Hematopoietic multipotent progenitor cell (in vitro differentiated cells): ENCODE measurements around the gene REC114. TPM values are rescaled to one million over a fixed set of nuclear protein-coding genes. Genes with fewer than 3 reads are reported as not detected.

ENCODE experiments used
- DNase-seq, 3 donors: peaks; one replicate each; pipeline ENCODE4 v3.0.0-alpha.2; 2011 to 2015; ENCODE audit warnings: low read depth in 2 of 3, low spot score in 2 of 3
- total RNA-seq: library from RNA; depleted of rRNA; stranded (reverse); fragments of >200 nt; gene quantifications from one replicate; pipeline ENCODE4 v1.2.3, GENCODE V29; 2012

Gene REC114
- total RNA-seq, 1 donor: not detected

DNA sequence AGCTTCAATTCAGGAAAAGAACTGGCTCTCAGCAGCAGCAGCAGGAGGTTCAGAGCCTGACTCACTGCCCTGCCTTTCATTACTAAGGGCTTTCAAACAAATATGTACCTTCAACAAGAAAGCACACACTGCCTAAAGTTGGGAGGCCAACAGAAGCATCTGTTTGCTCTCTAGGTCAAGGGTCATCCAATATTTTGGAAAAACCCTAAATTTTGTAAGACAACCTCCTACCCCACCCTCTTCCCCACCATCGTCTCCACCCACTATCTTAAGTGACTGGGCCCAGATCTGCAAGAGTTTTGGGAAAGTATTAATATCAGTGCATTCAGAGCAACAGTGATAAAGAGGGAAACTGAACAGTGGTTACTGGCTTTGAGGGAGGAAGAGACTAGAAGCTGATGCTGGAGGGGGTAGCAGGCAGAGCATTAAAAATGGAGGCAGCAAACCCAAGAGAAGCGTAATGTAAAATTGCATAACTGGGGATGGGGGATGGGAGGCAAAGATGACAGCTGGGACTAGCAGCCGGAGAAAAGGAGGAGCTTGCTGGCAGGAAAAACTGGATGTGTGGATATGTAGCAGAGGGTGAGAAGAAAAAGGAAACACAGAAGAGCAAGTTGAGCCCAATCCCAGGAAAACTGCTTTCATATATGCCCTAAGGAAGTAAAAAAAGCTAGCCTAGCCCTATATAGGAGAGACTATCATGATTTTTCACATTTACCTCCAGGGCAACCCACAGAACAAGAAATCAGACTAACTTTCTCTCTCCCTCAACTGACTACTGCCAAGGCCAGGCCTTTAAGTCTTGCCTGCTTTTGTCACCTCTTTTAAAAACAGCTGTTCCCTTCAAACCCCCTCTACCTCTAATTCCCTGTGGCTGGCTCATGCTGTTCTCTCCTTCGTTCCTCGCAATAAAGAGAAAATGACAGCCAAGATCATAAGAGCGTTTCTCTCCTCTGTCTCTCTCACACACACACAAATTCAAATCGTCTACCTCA is 158.8 kb downstream of the REC114 start:
- DNase-seq: no peak

- peak in 1 of 3 donors; percentile 22 for DNase-seq
These were observed 159.5 kb downstream of the REC114 start for GRCh38 chr15:73602446-73602843.

DNA sequence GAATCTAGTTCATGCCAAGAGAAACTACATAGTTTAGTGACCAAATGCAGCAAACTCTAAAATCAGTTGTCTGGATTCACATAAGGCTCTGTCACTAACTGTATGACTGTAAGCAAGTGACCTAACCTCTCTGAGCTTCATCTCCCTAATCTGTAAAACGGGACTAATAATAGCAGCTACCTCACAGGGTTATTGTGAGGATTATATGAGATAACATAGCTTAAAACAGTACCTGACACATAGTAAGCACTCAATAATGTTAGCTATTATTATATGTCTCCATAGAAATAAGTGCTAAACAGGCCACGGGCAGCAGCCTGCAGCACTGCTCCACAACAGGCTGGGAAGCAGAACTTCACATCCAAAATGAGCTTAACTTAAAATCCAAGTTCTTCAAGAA is 160.0 kb downstream of the REC114 start:
- no peak for DNase-seq

GRCh38 chr15:73604477-73604876 is 161.5 kb downstream of the REC114 start:
- DNase-seq: no peak

- DNase-seq: no peak
These were observed 162.9 kb downstream of the REC114 start for GRCh38 chr15:73605759-73606436.

GRCh38 chr15:73607405-73607804 is 164.4 kb downstream of the REC114 start:
- DNase-seq: no peak

DNA sequence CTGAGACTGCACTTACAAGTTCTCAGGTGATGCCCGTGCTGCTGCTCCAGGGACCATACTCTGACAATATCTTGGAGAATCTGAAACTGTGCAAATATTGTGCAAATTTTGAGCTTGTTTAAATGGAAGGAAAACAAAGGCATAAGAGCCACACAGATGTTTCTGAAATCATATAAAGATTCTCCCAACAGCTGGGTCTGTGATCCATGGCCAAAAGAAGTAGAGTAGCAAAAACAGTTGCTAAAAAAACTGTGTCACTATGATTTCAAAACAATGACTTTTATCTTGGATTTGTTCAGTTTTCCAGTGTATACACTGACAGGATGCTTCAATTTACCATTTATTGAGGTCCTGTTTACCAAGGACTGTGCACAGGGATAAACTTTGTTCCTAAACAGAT is 164.9 kb downstream of the REC114 start:
- DNase-seq: no peak

DNA sequence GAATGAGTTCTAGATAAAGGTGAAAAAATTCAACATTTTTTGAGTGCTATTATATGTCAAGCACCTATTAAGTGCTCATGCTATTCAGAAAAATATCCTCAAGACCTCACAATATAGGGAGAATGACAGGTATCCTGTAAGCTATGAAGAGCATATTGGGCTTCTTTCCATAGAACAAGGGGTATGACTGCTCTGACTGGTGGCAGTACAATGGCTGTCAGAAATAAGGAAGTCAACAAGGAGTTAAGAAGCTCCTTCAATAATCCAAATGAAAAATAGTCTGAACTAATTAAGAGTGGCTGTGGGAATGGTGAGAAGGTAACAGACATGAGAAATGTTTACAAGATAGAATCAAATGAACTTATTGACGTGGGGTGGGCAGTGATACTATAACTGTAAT is 165.5 kb downstream of the REC114 start:
- no peak for DNase-seq

DNA sequence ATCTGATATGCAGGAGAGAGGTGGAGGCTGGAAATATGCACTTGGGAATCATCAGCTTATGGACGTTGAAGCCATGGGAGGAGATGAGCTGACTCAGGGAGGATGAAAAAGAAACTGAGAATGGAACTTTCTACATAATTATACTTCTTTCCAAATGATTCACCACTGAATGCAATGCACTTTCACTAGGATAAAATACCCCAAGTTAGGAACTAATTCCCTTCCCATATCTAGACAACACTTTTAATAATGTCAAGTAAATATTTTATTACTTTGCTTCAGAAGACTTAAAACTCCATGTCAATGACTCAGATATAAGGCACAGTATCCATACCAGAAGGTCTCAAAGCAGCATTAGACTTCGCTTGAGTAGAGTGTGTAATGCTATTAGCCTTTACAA is 166.0 kb downstream of the REC114 start:
- DNase-seq: no peak

Other genes with a start within 250 kb of the REC114 start
- gene HCN4, start 74.2 kb upstream of the REC114 start, total RNA-seq: under 0.01 TPM
- gene NPTN, start 190.2 kb downstream of the REC114 start, total RNA-seq: 24.5 TPM
- gene CD276, start 241.2 kb downstream of the REC114 start, total RNA-seq: 1.3 TPM